Kasumi-1 (cell line): ENCODE results near the gene RAPSN.

Experiments
- DNase-seq, 2 experiments: peaks; one replicate each; lab custom pipeline; 2025; lab: John Stamatoyannopoulos, UW

Gene RAPSN

DNA sequence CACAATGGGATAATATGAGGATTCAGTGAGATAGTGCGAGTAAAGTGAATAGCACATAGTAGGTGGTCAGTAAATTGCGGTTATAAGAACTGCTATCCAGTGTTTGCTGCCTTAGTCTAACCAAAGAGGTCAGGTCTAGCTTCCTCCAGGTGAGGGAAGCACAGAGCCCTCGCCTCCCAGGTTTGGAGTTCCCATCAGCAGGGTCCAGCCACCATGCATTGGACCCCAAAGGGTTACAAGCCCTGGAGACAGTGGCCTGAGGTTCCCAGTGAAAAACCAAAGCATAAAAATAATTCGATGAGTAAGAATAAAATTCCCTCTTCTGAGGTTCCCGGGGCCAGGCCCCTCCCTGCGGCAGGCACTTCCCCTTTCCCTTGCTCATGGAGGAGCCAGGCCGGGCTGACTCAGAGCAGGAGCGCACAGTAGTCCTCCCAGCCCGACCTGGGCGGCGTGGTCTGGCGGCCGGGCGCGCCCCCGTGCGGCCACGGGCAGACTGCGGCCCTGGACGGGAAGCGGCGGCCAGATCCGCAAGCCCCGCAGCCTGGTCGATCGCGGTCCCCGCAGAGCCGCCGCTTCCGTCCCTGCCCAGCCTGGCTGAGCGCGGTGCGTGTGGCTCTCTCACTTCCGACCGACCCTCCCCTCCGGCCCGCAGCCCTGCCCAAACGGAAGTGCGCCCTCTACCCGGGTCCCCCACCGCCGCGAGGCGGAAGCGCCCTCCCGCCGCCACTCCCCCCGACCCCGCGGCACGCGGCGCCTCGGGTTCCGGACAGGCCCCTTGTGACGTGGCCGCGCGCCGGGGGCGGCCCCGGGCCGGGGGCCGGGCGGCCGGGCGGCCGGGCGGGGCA lies 41.0 kb downstream of the RAPSN start, which contains the start of gene SLC39A13:
SLC39A13 (plus strand) TSS at position 845 of the 845 bp plus-strand sequence. CDS start 1,505 bp downstream, outside the sequence.
- peak; percentile 96 to 97 for DNase-seq

GRCh38 chr11:47406896-47407745 lies 41.8 kb downstream of the RAPSN start:
- no peak for DNase-seq

- DNase-seq: no peak
Measured at GRCh38 chr11:47403571-47403970, 45.4 kb downstream of the RAPSN start.

DNA sequence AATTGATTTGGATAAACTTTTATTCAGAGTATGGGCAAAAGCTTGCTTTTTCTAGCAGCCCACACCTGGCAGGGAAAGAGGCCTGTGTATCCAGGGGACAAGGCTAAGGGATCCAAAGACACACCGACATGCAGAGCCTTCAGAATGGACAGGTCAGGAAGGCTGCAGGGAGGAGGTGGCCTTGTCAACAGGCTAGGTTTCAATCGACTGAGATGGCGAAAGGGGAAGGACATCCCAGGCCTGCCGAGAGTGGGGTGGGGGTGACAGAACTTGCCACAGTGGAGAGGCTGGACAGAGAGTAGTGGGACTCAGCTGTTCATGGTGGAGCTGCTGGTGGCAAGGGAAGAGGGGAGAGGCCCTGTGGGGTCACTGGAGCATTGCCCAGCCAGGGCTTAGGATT lies 45.8 kb downstream of the RAPSN start:
- no peak for DNase-seq

GRCh38 chr11:47400768-47401279 lies 48.1 kb downstream of the RAPSN start:
- no peak for DNase-seq

GRCh38 chr11:47399860-47400767 lies 48.8 kb downstream of the RAPSN start:
- DNase-seq: no peak

- DNase-seq: no peak
Measured at GRCh38 chr11:47398551-47398950, 50.4 kb downstream of the RAPSN start.

DNA sequence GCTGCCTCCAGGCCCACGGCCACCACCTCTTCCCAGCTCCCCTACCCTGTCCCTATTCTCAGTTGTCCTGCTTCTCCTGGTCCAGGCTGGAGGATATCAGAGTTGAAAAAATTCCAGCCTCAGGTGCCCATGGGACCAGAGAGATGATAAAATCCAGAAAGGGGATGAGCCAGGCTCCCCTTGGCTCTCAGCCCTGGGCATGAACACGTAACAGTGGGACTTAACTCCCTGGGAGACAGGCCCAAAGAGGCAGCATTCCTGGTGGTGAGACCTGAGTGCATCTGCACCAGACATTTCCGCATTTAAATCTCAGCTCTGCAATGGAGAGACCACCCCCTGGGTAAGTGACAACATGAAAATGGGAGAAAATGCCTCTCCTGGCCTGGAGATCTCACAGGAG lies 50.9 kb downstream of the RAPSN start:
- DNase-seq: no peak

DNA sequence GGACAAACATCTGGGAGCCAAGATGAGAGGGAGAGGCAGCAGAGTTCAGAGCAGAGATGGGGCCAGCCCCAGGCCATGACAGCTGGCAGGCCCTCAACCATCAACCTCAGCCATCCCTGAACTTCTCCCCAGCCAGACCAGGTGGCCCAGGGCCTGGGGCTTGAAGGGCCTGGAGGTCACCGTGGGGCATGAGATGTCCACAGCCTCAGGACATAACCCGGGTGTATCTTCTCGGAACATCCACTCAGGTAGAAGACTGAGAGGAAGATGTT lies 53.0 kb downstream of the RAPSN start:
- no peak for DNase-seq

- DNase-seq: no peak
Measured at GRCh38 chr11:47395223-47396048, 53.5 kb downstream of the RAPSN start.

GRCh38 chr11:47394322-47395222 lies 54.4 kb downstream of the RAPSN start:
- peak; percentile 79 for DNase-seq

DNA sequence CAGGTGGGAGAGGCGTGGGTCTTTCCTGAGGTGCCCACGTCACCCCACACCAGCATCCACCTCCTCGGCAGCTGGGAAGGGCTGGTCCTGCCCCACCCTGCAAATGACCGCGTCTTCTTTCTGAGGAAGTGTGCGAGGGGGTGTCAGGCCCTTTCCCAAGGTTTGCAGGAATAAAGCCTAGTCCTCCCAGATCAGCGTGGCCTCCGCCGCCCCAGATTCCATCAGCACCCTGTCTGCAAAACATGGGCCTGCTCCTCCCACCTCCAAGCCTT lies 55.0 kb downstream of the RAPSN start:
- no peak for DNase-seq

GRCh38 chr11:47393163-47394049 lies 55.5 kb downstream of the RAPSN start:
- peak in 1 of 2 experiments; percentile 33 for DNase-seq

DNA sequence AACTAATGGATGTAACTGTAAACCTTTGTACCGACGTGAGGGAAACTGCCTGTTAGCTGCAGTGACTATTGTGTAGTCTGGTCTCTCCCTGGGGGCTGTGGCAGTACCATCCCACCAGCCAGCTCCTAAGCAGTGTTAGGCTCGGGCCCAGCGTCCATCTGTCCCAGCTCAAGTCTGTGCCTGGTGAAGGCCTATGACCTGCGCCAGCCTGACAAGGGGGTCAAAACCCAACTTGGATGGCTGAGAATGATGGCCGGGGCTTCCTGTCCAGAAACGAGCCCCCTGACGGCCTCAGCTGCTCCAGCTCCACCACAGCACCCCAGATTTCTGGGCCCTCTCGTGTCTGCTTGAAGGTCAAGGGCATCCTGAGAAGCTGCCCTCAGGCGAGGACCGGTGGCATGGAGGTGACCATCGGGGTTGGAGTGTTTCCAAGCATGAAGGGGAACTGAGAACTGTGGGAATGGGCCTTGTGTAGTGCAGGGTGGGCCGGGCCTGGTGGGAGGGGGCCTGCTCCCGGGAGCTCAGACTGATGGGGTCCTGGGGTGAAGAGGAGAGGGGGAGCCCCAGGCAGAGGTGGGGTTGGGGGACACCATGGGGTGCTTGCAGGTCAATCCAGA lies 56.3 kb downstream of the RAPSN start:
- no peak for DNase-seq

- no peak for DNase-seq
Measured at GRCh38 chr11:47391711-47392432, 57.1 kb downstream of the RAPSN start.

GRCh38 chr11:47391077-47391583 lies 57.8 kb downstream of the RAPSN start:
- no peak for DNase-seq

DNA sequence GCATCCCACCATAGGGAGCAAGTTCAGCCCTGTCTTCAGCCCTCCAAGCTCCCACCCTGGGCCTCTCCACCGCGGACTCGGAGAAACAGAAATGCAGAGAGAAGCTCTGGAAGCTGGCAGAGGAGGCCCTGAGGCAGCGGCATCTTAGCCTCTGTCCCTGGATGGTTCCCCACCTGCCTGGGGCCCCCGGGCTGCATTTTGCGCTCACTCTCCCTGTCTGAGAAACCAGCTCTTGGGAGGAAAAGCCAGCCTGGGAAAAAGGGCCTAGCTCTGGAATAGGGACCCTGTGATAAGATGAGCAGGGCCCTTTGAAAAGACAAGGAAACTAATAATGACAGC lies 58.5 kb downstream of the RAPSN start:
- DNase-seq: no peak
